ENCODE data around the gene LRTM2.
A peak's percentile ranks its signal among the peaks of the same experiment; 100 is the strongest.

LRTM2 gene

GRCh38 chr12:1820191-1820895 is at the start of gene LRTM2:
Gene LRTM2, plus strand, starts transcription at chr12:1820565. Its CDS starts 7,584 bp downstream, at chr12:1828149.
- peak in 25 of 58 donors; percentile 8 to 81 (median 39) for DNase-seq

GRCh38 chr12:1773937-1774655 is 46.3 kb upstream of the LRTM2 start:
- DNase-seq: peak in 6 of 58 donors; percentile 24 to 48 (median 32)

- DNase-seq: no peak
These were observed 44.0 kb upstream of the LRTM2 start for GRCh38 chr12:1776170-1776921.

GRCh38 chr12:1777798-1778197 is 42.6 kb upstream of the LRTM2 start:
- DNase-seq: no peak

- DNase-seq: no peak
These were observed 41.5 kb upstream of the LRTM2 start for GRCh38 chr12:1778911-1779310.

GRCh38 chr12:1779783-1780182 is 40.6 kb upstream of the LRTM2 start:
- peak in 5 of 58 donors; percentile 16 to 75 (median 35) for DNase-seq

- DNase-seq: no peak
These were observed 38.6 kb upstream of the LRTM2 start for GRCh38 chr12:1781772-1782171.

GRCh38 chr12:1782215-1782614 is 38.1 kb upstream of the LRTM2 start:
- no peak for DNase-seq

GRCh38 chr12:1787714-1788113 is 32.7 kb upstream of the LRTM2 start:
- no peak for DNase-seq

- DNase-seq: peak in 1 of 58 donors; percentile 22
These were observed 29.9 kb upstream of the LRTM2 start for GRCh38 chr12:1790444-1790843.

GRCh38 chr12:1791104-1791841 is 29.1 kb upstream of the LRTM2 start:
- peak in 36 of 58 donors; percentile 10 to 75 (median 48) for DNase-seq

GRCh38 chr12:1792406-1792805 is 28.0 kb upstream of the LRTM2 start:
- DNase-seq: no peak

GRCh38 chr12:1793426-1794210 is 26.7 kb upstream of the LRTM2 start:
- DNase-seq: no peak

GRCh38 chr12:1794440-1795090 is 25.8 kb upstream of the LRTM2 start:
- DNase-seq: no peak

GRCh38 chr12:1795221-1795784 is 25.1 kb upstream of the LRTM2 start:
- no peak for DNase-seq

- peak; percentile 28 to 93 (median 83) for DNase-seq
These were observed 24.4 kb upstream of the LRTM2 start for GRCh38 chr12:1795785-1796514.

GRCh38 chr12:1796515-1797010 is 23.8 kb upstream of the LRTM2 start:
- DNase-seq: no peak
